SKM-1 (cell line): ENCODE results near the gene DAB2.
"Not testable (repeated sequence)": the region's sequence is repeated elsewhere in the genome, so short reads cannot be mapped to it uniquely, and the experiment has no call there.

Experiments used
- DNase-seq: peaks from one replicate; lab custom pipeline; 2025; ENCODE audit not compliant: unreplicated experiment; lab: John Stamatoyannopoulos, UW

The DAB2 gene

GRCh38 chr5:39352170-39352569 lies 72.6 kb downstream of the DAB2 start:
- DNase-seq = no peak

- DNase-seq = no peak
These were observed 75.3 kb downstream of the DAB2 start for GRCh38 chr5:39349484-39349883.

DNA sequence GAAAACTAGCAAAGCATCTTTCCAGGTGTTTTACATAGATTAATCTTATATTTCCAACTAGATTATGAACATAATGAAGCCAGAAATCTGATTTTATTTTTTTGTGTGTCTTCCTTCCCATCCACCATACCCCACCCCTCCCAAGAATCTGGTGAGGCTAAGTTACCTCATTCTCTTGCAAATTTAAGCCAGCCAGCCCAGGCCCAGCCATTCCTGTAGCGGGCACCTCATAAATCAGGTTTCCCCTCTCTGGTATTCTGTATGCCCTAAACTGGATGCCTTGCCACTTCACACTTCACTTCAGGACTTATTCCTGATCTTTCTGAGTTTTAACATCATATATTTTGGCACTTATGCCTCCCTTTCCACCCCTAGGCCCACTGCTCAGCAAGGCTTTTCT lies 82.3 kb downstream of the DAB2 start:
- no peak for DNase-seq

DNA sequence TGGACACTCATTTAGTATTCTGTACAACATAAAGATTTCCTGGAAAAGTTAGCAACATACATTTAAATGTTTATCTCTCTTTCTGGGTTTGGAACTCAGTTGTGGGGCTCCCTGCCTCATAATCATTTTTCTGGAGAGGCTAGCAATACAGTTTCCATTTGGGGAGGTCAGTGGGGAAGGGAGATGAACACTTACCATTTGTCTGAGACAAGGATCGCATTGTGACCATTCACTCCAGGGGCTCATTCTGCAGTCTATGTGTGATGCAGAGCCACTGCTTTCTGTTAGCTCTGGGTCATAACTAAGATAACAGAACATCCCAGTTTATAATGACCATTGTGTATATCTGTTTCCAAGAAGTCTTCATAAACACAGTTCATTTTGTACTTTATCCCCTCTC lies 82.9 kb downstream of the DAB2 start:
- DNase-seq = no peak

GRCh38 chr5:39340506-39340905 lies 84.3 kb downstream of the DAB2 start:
- no peak for DNase-seq

- no peak for DNase-seq
These were observed 87.4 kb downstream of the DAB2 start for GRCh38 chr5:39337252-39337915.

- not testable (repeated sequence) for DNase-seq
These were observed 90.5 kb downstream of the DAB2 start for GRCh38 chr5:39334296-39334695.

DNA sequence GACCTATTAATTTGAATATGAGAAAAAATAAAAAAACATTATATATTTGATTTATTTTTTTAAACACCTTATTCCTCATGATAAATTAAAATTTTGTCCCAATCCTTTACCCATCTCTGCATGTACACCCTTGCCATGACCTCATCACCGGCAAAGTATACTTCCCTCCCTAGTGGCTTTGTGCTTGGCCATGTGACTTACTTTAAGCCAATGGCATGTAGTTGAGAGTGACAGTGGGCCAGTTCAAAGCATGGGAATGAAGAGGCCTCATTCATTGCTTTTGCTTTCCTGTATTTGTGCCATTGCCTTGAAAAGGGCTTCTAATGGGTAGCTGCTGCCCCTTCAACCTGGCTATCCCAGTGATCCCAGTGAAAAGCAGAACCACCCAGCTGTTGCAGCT lies 91.7 kb downstream of the DAB2 start:
- DNase-seq = no peak

- no peak for DNase-seq
These were observed 92.9 kb downstream of the DAB2 start for GRCh38 chr5:39331861-39332381.

DNA sequence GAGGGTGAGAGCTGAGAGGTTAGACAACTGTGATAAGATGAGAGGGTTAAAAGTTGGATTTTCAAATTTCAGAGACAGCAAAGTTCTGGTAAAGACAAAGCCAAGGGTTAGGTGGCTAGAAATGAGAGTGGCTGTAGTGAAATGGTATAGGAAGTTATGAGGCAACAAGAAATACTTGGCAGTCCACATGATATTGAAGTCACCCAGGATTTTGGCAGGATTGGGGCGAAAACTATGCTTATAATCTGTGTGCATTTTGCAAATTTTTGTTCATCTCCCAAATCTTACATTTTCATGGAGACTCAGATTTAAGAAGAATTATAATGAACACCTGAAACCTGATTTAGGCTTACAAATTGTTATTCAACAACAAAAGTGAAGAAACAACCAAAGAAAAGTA lies 96.0 kb downstream of the DAB2 start:
- DNase-seq = no peak

DNA sequence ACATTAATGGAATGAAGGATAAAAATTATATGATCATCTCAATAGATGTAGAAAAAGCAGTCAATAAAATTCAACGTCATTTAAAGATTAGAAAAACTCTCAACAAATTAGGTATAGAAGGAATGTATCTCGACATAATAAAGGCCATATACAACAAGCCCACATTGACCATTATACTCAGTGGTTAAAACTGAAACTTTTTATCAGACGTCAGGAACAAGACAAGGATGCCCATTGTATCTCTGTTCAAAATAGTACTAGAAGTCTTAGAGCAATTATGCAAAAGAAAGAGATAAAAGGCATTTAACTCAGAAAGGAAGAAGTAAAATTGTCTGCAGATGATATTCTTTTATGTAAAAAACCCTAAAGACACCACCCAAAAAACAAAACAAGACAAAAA lies 101.2 kb downstream of the DAB2 start:
- DNase-seq = no peak
